Measurements from ENCODE around the gene CNBP. TPM values are rescaled to one million over a fixed set of nuclear protein-coding genes. Genes with fewer than 3 reads are reported as not detected.

The CNBP gene
- polyA plus RNA-seq, 1 donor from 2014 or later: 329 TPM

DNA sequence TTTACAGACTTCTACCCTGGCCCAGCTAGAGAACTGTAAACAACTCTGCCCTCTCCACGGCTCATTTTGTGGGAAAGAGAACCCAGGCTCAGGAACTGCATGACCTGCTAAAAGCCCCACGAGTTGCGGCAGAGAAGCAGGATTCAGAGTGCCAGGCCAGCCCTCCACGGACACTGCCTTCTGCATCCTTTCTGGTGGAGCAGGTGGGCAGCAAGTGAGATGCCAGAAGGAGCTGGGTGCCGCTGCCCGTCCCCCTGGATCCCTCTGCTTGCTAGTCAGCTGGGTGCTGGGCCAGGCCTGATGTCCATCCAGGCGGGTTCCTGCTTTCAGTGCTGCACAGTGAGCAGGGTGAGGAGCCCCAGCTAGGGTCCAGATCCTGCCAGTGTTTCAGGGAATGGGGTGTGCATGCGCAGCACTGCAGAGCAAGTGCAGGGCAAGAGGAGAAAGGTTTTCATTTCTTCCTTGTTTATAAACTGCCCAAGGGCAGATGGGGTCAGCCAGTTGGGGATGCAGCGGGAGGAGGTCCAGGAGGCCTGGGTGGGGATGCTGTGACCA, 56.9 kb downstream of the CNBP start:
- Histone ChIP-seq H3K36me3 (ENCODE audit: insufficient read depth, low read length) (peaks cover 7% of the 10 kb centered on the region), H3K27ac (ENCODE audit: low read length) (no peak overlapping the region), H3K79me2 (replicated peaks; ENCODE audit: insufficient read depth, low read length) (no peaks in the 10 kb centered on the region), H3K9me2 (ENCODE audit: insufficient read depth, low read length) (no peaks in the 10 kb centered on the region), H3K9ac (ENCODE audit: low read length) (no peak overlapping the region), H3K27me3 (ENCODE audit: insufficient read depth, low read depth, low read length) (no peaks in the 10 kb centered on the region), H3K4me3 (ENCODE audit: low read length) (no peak overlapping the region), H4K20me1 (ENCODE audit: insufficient read depth) (no peaks in the 10 kb centered on the region), H3K9me3 (ENCODE audit: low read length) (no peaks in the 10 kb centered on the region), H3F3A (ENCODE audit: insufficient read depth, low read length, poor library complexity, severe bottlenecking) (no peaks in the 10 kb centered on the region), H2AFZ (ENCODE audit: low read depth, low read length) (no peak overlapping the region), H3K4me2 (ENCODE audit: low read length) (no peak overlapping the region)
- TF ChIP-seq TAF1 (IDR thresholded peaks at IDR 0.05; ENCODE audit: low read depth) (no peak), MXI1 (conservative IDR thresholded peaks at IDR 0.05; ENCODE audit: poor library complexity, severe bottlenecking) (no peak), EP300 (conservative IDR thresholded peaks at IDR 0.05; ENCODE audit: poor library complexity, severe bottlenecking) (no peak), RAD21 (conservative IDR thresholded peaks at IDR 0.05) (no peak), SMC3 (conservative IDR thresholded peaks at IDR 0.05; ENCODE audit: poor library complexity) (no peak), POLR2AphosphoS5 (IDR thresholded peaks at IDR 0.05) (no peak), EZH2 (IDR thresholded peaks at IDR 0.05; ENCODE audit: borderline replicate concordance, insufficient read depth, low read length, poor library complexity, severe bottlenecking) (no peak)
- TF ChIP-seq, protein P1, sequence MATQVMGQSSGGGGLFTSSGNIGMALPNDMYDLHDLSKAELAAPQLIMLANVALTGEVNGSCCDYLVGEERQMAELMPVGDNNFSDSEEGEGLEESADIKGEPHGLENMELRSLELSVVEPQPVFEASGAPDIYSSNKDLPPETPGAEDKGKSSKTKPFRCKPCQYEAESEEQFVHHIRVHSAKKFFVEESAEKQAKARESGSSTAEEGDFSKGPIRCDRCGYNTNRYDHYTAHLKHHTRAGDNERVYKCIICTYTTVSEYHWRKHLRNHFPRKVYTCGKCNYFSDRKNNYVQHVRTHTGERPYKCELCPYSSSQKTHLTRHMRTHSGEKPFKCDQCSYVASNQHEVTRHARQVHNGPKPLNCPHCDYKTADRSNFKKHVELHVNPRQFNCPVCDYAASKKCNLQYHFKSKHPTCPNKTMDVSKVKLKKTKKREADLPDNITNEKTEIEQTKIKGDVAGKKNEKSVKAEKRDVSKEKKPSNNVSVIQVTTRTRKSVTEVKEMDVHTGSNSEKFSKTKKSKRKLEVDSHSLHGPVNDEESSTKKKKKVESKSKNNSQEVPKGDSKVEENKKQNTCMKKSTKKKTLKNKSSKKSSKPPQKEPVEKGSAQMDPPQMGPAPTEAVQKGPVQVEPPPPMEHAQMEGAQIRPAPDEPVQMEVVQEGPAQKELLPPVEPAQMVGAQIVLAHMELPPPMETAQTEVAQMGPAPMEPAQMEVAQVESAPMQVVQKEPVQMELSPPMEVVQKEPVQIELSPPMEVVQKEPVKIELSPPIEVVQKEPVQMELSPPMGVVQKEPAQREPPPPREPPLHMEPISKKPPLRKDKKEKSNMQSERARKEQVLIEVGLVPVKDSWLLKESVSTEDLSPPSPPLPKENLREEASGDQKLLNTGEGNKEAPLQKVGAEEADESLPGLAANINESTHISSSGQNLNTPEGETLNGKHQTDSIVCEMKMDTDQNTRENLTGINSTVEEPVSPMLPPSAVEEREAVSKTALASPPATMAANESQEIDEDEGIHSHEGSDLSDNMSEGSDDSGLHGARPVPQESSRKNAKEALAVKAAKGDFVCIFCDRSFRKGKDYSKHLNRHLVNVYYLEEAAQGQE (IDR thresholded peaks at IDR 0.05; ENCODE audit: borderline replicate concordance): no peak
- TF ChIP-seq, protein P2, sequence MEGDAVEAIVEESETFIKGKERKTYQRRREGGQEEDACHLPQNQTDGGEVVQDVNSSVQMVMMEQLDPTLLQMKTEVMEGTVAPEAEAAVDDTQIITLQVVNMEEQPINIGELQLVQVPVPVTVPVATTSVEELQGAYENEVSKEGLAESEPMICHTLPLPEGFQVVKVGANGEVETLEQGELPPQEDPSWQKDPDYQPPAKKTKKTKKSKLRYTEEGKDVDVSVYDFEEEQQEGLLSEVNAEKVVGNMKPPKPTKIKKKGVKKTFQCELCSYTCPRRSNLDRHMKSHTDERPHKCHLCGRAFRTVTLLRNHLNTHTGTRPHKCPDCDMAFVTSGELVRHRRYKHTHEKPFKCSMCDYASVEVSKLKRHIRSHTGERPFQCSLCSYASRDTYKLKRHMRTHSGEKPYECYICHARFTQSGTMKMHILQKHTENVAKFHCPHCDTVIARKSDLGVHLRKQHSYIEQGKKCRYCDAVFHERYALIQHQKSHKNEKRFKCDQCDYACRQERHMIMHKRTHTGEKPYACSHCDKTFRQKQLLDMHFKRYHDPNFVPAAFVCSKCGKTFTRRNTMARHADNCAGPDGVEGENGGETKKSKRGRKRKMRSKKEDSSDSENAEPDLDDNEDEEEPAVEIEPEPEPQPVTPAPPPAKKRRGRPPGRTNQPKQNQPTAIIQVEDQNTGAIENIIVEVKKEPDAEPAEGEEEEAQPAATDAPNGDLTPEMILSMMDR (IDR thresholded peaks at IDR 0.05; ENCODE audit: poor library complexity, severe bottlenecking): no peak

DNA sequence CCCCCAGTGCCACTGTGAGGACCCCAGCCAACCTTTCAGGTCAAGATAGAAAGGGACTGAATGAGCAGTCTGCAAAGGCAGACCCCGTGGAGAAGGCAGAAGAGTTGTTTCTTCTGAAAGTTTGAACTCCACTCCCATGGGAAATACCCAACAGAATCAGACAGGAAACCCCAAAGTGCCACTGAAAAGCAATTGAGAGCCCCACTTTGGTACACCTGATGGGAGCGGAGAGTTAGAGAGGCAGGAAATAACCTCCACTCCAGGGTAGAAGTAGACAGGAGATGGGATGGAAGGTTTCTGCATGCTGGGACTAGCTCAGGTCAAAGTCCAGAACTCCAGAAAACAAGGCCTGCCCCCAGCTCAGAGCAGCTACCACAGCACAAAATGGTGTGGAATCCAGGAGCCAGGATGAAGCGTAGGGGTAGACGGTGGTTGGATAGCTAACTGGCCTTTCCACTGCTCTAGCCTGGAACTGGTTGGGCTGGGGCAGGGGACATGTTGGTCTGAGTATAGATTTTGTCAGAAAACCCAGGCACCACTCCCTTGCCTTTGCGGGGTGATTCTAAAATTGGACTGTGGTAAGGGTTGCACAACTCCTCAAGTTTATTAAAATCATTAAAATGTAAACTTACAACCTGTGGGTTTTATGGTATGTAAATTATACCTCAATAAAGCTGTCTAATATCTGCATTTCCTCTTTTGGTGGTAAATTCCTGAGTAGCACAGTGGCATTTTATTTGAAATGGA, 60.2 kb downstream of the CNBP start:
- no peaks in the 10 kb centered on the region for H3K9me3 ChIP-seq (ENCODE audit: low read length)
- peaks cover under 1% of the 10 kb centered on the region for H3K36me3 ChIP-seq (ENCODE audit: insufficient read depth, low read length)
- H2AFZ ChIP-seq (ENCODE audit: low read depth, low read length): no peak overlapping the region
- H3K27ac ChIP-seq (ENCODE audit: low read length): no peak overlapping the region
- H3K79me2 ChIP-seq (replicated peaks; ENCODE audit: insufficient read depth, low read length): no peaks in the 10 kb centered on the region
- H3K4me3 ChIP-seq (ENCODE audit: low read length): no peak overlapping the region
- no peak overlapping the region for H3K9ac ChIP-seq (ENCODE audit: low read length)
- no peaks in the 10 kb centered on the region for H3K9me2 ChIP-seq (ENCODE audit: insufficient read depth, low read length)
- H3K4me2 ChIP-seq (ENCODE audit: low read length): no peak overlapping the region
- TF ChIP-seq MXI1 (conservative IDR thresholded peaks at IDR 0.05; ENCODE audit: poor library complexity, severe bottlenecking) (no peak), POLR2AphosphoS5 (IDR thresholded peaks at IDR 0.05) (no peak), SMC3 (conservative IDR thresholded peaks at IDR 0.05; ENCODE audit: poor library complexity) (no peak), EZH2 (IDR thresholded peaks at IDR 0.05; ENCODE audit: borderline replicate concordance, insufficient read depth, low read length, poor library complexity, severe bottlenecking) (no peak), EP300 (conservative IDR thresholded peaks at IDR 0.05; ENCODE audit: poor library complexity, severe bottlenecking) (no peak), RAD21 (conservative IDR thresholded peaks at IDR 0.05) (no peak), TAF1 (IDR thresholded peaks at IDR 0.05; ENCODE audit: low read depth) (no peak)
- TF ChIP-seq, protein P1 (IDR thresholded peaks at IDR 0.05; ENCODE audit: borderline replicate concordance): no peak
- TF ChIP-seq, protein P2 (IDR thresholded peaks at IDR 0.05; ENCODE audit: poor library complexity, severe bottlenecking): no peak
- H3F3A ChIP-seq (ENCODE audit: insufficient read depth, low read length, poor library complexity, severe bottlenecking): peaks cover 3% of the 10 kb centered on the region
- H3K27me3 ChIP-seq (ENCODE audit: insufficient read depth, low read depth, low read length): no peaks in the 10 kb centered on the region
- H4K20me1 ChIP-seq (ENCODE audit: insufficient read depth): no peaks in the 10 kb centered on the region
